ENCODE data around the gene P2RY6. TPM values are rescaled to one million over a fixed set of nuclear protein-coding genes. Genes with fewer than 3 reads are reported as not detected.
A peak's percentile ranks its signal among the peaks of the same experiment; 100 is the strongest.

Gene P2RY6
- total and polyA plus RNA-seq, 2 of the 8 experiments (the other 6 are each of a cell fraction or from before 2014, with no cell fraction given) = 0.15 TPM; not detected in 1

GRCh38 chr11:73342633-73343032, 70.5 kb downstream of the P2RY6 start:
- Histone ChIP-seq H3K23me2 (ENCODE audit: low read depth, low read length) (peaks cover 3% of the 10 kb centered on the region), H2BK20ac (ENCODE audit: low read length) (no peak overlapping the region), H2BK15ac (ENCODE audit: low read length) (no peak overlapping the region), H3K4me3 (ENCODE audit: extremely low read depth in 1 of 4, insufficient read depth in 2 of 4, low read depth in 3 of 4, low read length in 4 of 4) (peak overlapping the region; percentile 29 to 55 (median 34); a peak in 7 of 8 replicates), H2AFZ (ENCODE audit: low read length) (no peak overlapping the region), H3K14ac (ENCODE audit: insufficient read length) (no peak overlapping the region), H3K36me3 (ENCODE audit: control insufficient read depth in 2 of 4, insufficient read depth in 4 of 4, low read length in 3 of 4) (no peaks in the 10 kb centered on the region), H3K4me2 (ENCODE audit: insufficient read depth in 1 of 2, low read depth in 2 of 2, low read length in 2 of 2) (peak overlapping the region; percentile 71 to 77), H3K79me2 (ENCODE audit: control insufficient read depth in 1 of 2, insufficient read depth in 2 of 2, low read length in 2 of 2) (no peaks in the 10 kb centered on the region), H3K9me3 (ENCODE audit: insufficient read depth in 2 of 2, low read depth in 1 of 2, low read length in 1 of 2) (no peaks in the 10 kb centered on the region), H3K27ac (ENCODE audit: low read depth, low read length) (no peak overlapping the region), H3K18ac (ENCODE audit: extremely low read depth, low read length) (no peak overlapping the region), H4K91ac (replicated peaks; ENCODE audit: insufficient read length, low read length) (peak overlapping the region; percentile 92), H3K27me3 (replicated peaks in 1 of 4; ENCODE audit: control insufficient read depth in 3 of 4, extremely low read depth in 1 of 4, insufficient read depth in 3 of 4, low read length in 3 of 4) (peaks cover 7 to 44% (median 30%) of the 10 kb centered on the region in 4 experiments; a peak in 6 of 7 replicates), H3K4ac (replicated peaks; ENCODE audit: insufficient read length, low read depth, low read length) (peak overlapping the region; percentile 1), H2BK12ac (ENCODE audit: low read depth, low read length) (peak overlapping the region; percentile 71; the same call in 1 of the 2 replicates), H4K20me1 (replicated peaks in 1 of 2; ENCODE audit: control insufficient read depth in 1 of 2, insufficient read depth in 2 of 2, low read length in 2 of 2) (peaks cover 17 to 47% of the 10 kb centered on the region in 2 experiments), H3K23ac (ENCODE audit: insufficient read length) (no peak overlapping the region), H3K56ac (replicated peaks; ENCODE audit: insufficient read length, low read depth, low read length) (no peak overlapping the region), H2BK120ac (replicated peaks; ENCODE audit: low read depth, low read length) (no peak overlapping the region), H3K4me1 (replicated peaks in 1 of 4; ENCODE audit: control insufficient read depth in 3 of 4, insufficient read depth in 4 of 4, low read length in 3 of 4) (peaks cover 0 to 11% (median 9%) of the 10 kb centered on the region in 4 experiments; a peak in 6 of 7 replicates), H3K79me1 (ENCODE audit: low read depth, low read length) (peaks cover 5% of the 10 kb centered on the region; the same call in 1 of the 2 replicates), H4K8ac (ENCODE audit: extremely low read depth, insufficient read depth, low read length) (peak overlapping the region; percentile 36; the same call in 1 of the 2 replicates), H3K9ac (replicated peaks in 1 of 4; ENCODE audit: extremely low read depth in 1 of 4, low read depth in 3 of 4, low read length in 3 of 4) (no peak overlapping the region), H2BK5ac (ENCODE audit: low read depth, low read length) (no peak overlapping the region), H4K5ac (ENCODE audit: insufficient read length, low read depth, low read length) (no peak overlapping the region), H2AK5ac (ENCODE audit: low read depth, low read length) (no peak overlapping the region)
- 20% methylated on average over 16 of the region's 54 CpGs; no CpG with 5 or more reads in 1 of the 2 experiments for WGBS, 2 experiments (ENCODE audit: extremely low coverage in 1 of 2, insufficient coverage in 1 of 2, insufficient read length in 1 of 2, insufficient replicate concordance in 2 of 2, low coverage in 1 of 2, low lambda C conversion rate in 2 of 2, missing lambda C conversion rate in 1 of 2)
- ChIA-PET CTCF (ENCODE audit: partially characterized antibody) (interaction anchor here (0.6 to 35.5 kb wide), 8 partner anchors 26 to 318 kb away, joined by 3 to 1456 read pairs (median 4); partner anchors contain the start of genes ARHGEF17 and RELT), POLR2A (ENCODE audit: partially characterized antibody) (interaction anchor here (1.1 kb wide), 1 partner anchor 33 kb away, joined by 4 read pairs; no protein-coding TSS in a partner anchor)
- no peak for FAIRE-seq
- TF ChIP-seq SP4 (IDR thresholded peaks at IDR 0.05; ENCODE audit: low read length) (no peak), TAF1 (IDR thresholded peaks at IDR 0.05; ENCODE audit: low read depth, low read length) (no peak), SUZ12 (IDR thresholded peaks at IDR 0.05; ENCODE audit: low read length) (no peak), CTCF (IDR thresholded peaks at IDR 0.05; ENCODE audit: control extremely low read depth in 1 of 3, insufficient read depth in 1 of 3, low read depth in 1 of 3, low read length in 3 of 3) (peak in 2 of 3 experiments; percentile 17 to 37; a peak in 3 of 4 replicates), KDM4A (IDR thresholded peaks at IDR 0.05; ENCODE audit: low read depth, low read length, severe bottlenecking) (peak; percentile 25), POU5F1 (IDR thresholded peaks at IDR 0.05; ENCODE audit: low read depth, low read length) (no peak), EZH2 (IDR thresholded peaks at IDR 0.05; ENCODE audit: low read depth, low read length, severe bottlenecking) (peak; percentile 45)
- DNase-seq (ENCODE audit: low read depth in 1 of 2, low spot score in 2 of 2) = no peak

Data from H1 (cell line).